OCI-LY3 (cell line): ENCODE measurements around the gene ATP13A2.

Experiments
- H2AFZ ChIP-seq: fragments of 200-600, 300-600 bp; shearing (Covaris generic); 2 replicates; pipeline ENCODE4 v1.6.0; 2014; ENCODE audit warnings: antibody characterized with exemption, low read depth, low read length
- H3K27ac ChIP-seq: fragments of 200-600, 300-600 bp; sonication (generic); 2 replicates; pipeline ENCODE4 v1.5.1; 2014; ENCODE audit warnings: mild to moderate bottlenecking, low read length, moderate library complexity, mixed read lengths
- H3K27me3 ChIP-seq: fragments of 200-600, 300-600 bp; sonication (generic); 2 replicates; pipeline ENCODE4 v1.6.1; 2014; ENCODE audit warnings: low read depth, low read length, mixed read lengths
- H3K36me3 ChIP-seq: fragments of 200-600, 300-600 bp; sonication (generic); replicated peaks from 2 replicates; pipeline ENCODE3; 2014; ENCODE audit warnings: low read depth, low read length, mixed read lengths
- H3K4me1 ChIP-seq: fragments of 300-600, 200-600 bp; sonication (generic); 2 replicates; pipeline ENCODE4 v1.6.1; 2014; ENCODE audit warnings: low read length, mixed read lengths
- H3K4me2 ChIP-seq: fragments of 200-600, 300-600 bp; sonication (generic); 2 replicates; pipeline ENCODE4 v1.6.1; 2014; ENCODE audit warnings: low read length, mixed read lengths
- H3K4me3 ChIP-seq: fragments of 300-600, 200-600 bp; sonication (generic); 2 replicates; pipeline ENCODE4 v1.5.1; 2014; ENCODE audit warnings: antibody characterized with exemption, mild to moderate bottlenecking, low read length, moderate library complexity
- H3K79me2 ChIP-seq: fragments of 300-600, 200-600 bp; shearing (Covaris generic); 2 replicates; pipeline ENCODE4 v1.6.1; 2014; ENCODE audit warnings: mild to moderate bottlenecking, low read length, mixed read lengths
- H3K9ac ChIP-seq: fragments of 300-600, 200-600 bp; shearing (Covaris generic); 2 replicates; pipeline ENCODE4 v1.6.0; 2014; ENCODE audit warnings: mild to moderate bottlenecking, low read length, moderate library complexity
- H3K9me3 ChIP-seq: fragments of 200-600, 300-600 bp; shearing (Covaris generic); 2 replicates; pipeline ENCODE4 v1.6.1; 2014; ENCODE audit warnings: low read length, mixed read lengths; ENCODE audit not compliant: insufficient read depth
- H4K20me1 ChIP-seq: fragments of 200-600, 300-600 bp; sonication (generic); 2 replicates; pipeline ENCODE4 v1.6.1; 2016; ENCODE audit warnings: low read length, mixed read lengths; ENCODE audit not compliant: insufficient read depth
- CTCF ChIP-seq: fragments of 200-600, 300-600 bp; sonication (generic); IDR thresholded peaks from 2 replicates; pipeline ENCODE4 v1.5.1; 2014; ENCODE audit warnings: antibody characterized with exemption, low read length, low read depth
- EZH2phosphoT487 ChIP-seq: fragments of 200-600 bp; shearing (Covaris generic); IDR thresholded peaks from 2 replicates; pipeline ENCODE4 v1.6.1; 2018; ENCODE audit warnings: antibody characterized with exemption, mixed run types, low read depth

ATP13A2 gene

GRCh38 chr1:17005365-17005740, 6.4 kb downstream of the ATP13A2 start:
- Histone ChIP-seq H3K9ac (no peak overlapping the region), H4K20me1 (no peaks in the 10 kb centered on the region), H3K9me3 (no peaks in the 10 kb centered on the region), H3K4me2 (no peak overlapping the region), H3K4me3 (no peak overlapping the region), H3K27me3 (no peaks in the 10 kb centered on the region), H3K36me3 (no peaks in the 10 kb centered on the region), H3K27ac (no peak overlapping the region), H3K79me2 (no peaks in the 10 kb centered on the region), H3K4me1 (peaks cover 9% of the 10 kb centered on the region), H2AFZ (no peak overlapping the region)
- TF ChIP-seq EZH2phosphoT487 (no peak), CTCF (no peak)

- no peaks in the 10 kb centered on the region for H3K9me3 ChIP-seq
- TF ChIP-seq CTCF (no peak), EZH2phosphoT487 (no peak)
- no peaks in the 10 kb centered on the region for H3K27me3 ChIP-seq
- no peak overlapping the region for H2AFZ ChIP-seq
- no peak overlapping the region for H3K4me2 ChIP-seq
- no peak overlapping the region for H3K9ac ChIP-seq
- H3K36me3 ChIP-seq: no peaks in the 10 kb centered on the region
- no peaks in the 10 kb centered on the region for H4K20me1 ChIP-seq
- H3K27ac ChIP-seq: no peak overlapping the region
- H3K4me3 ChIP-seq: no peak overlapping the region
- H3K79me2 ChIP-seq: no peaks in the 10 kb centered on the region
- peaks cover 3% of the 10 kb centered on the region for H3K4me1 ChIP-seq
Measured at GRCh38 chr1:17004466-17005364, 7.0 kb downstream of the ATP13A2 start.

- no peaks in the 10 kb centered on the region for H4K20me1 ChIP-seq
- H3K36me3 ChIP-seq: no peaks in the 10 kb centered on the region
- no peaks in the 10 kb centered on the region for H3K9me3 ChIP-seq
- no peak overlapping the region for H3K4me3 ChIP-seq
- no peak for TF ChIP-seq EZH2phosphoT487
- TF ChIP-seq CTCF: no peak
- H3K27ac ChIP-seq: no peak overlapping the region
- no peaks in the 10 kb centered on the region for H3K79me2 ChIP-seq
- H3K4me1 ChIP-seq: no peaks in the 10 kb centered on the region
- no peak overlapping the region for H3K9ac ChIP-seq
- H3K4me2 ChIP-seq: no peak overlapping the region
- no peak overlapping the region for H2AFZ ChIP-seq
- no peaks in the 10 kb centered on the region for H3K27me3 ChIP-seq
Measured at GRCh38 chr1:17002524-17002902, 9.2 kb downstream of the ATP13A2 start.

GRCh38 chr1:17001760-17002523, 9.8 kb downstream of the ATP13A2 start:
- H3K4me1 ChIP-seq: no peaks in the 10 kb centered on the region
- no peaks in the 10 kb centered on the region for H4K20me1 ChIP-seq
- no peaks in the 10 kb centered on the region for H3K79me2 ChIP-seq
- no peaks in the 10 kb centered on the region for H3K27me3 ChIP-seq
- no peak overlapping the region for H3K4me2 ChIP-seq
- H3K4me3 ChIP-seq: no peak overlapping the region
- H3K27ac ChIP-seq: no peak overlapping the region
- TF ChIP-seq EZH2phosphoT487 (no peak), CTCF (no peak)
- H3K9me3 ChIP-seq: no peaks in the 10 kb centered on the region
- H3K9ac ChIP-seq: no peak overlapping the region
- H2AFZ ChIP-seq: no peak overlapping the region
- no peaks in the 10 kb centered on the region for H3K36me3 ChIP-seq
